Osteocyte (in vitro differentiated cells): ENCODE data around the gene LGALS3BP. TPM values are rescaled to one million over a fixed set of nuclear protein-coding genes. Genes with fewer than 3 reads are reported as not detected.

ENCODE experiments used
- DNase-seq: peaks from one replicate; pipeline ENCODE4 v3.0.0; 2021; ENCODE audit warnings: mixed read lengths; ENCODE audit not compliant: unreplicated experiment; ENCODE audit errors: extremely low spot score
- H3K27ac Mint-ChIP-seq: one replicate; pipeline ENCODE4 v1.8.0; 2021; ENCODE audit warnings: mild to moderate bottlenecking, mixed read lengths; ENCODE audit not compliant: unreplicated experiment
- H3K27me3 Mint-ChIP-seq: one replicate; pipeline ENCODE4 v1.8.0; 2021; ENCODE audit warnings: mixed read lengths; ENCODE audit not compliant: unreplicated experiment
- H3K36me3 Mint-ChIP-seq: one replicate; pipeline ENCODE4 v1.8.0; 2021; ENCODE audit warnings: mixed read lengths; ENCODE audit not compliant: unreplicated experiment
- H3K4me1 Mint-ChIP-seq: one replicate; pipeline ENCODE4 v1.8.0; 2021; ENCODE audit warnings: mixed read lengths; ENCODE audit not compliant: unreplicated experiment
- H3K4me3 Mint-ChIP-seq: one replicate; pipeline ENCODE4 v1.8.0; 2021; ENCODE audit warnings: mild to moderate bottlenecking, moderate library complexity, mixed read lengths; ENCODE audit not compliant: unreplicated experiment
- H3K9me3 Mint-ChIP-seq: one replicate; pipeline ENCODE4 v1.8.0; 2021; ENCODE audit warnings: mixed read lengths; ENCODE audit not compliant: unreplicated experiment
- total RNA-seq: library from RNA; stranded (reverse); gene quantifications from 2 replicates; pipeline ENCODE4 v1.2.1, GENCODE V29; 2021
- TF ChIP-seq, protein P1 (sequence below): fragments of 200-600 bp; sonication (generic); IDR thresholded peaks from 2 replicates; pipeline ENCODE4 v1.5.0; 2021; ENCODE audit warnings: antibody characterized with exemption, mild to moderate bottlenecking, moderate library complexity

The LGALS3BP gene
- total RNA-seq, 1 donor from 2014 or later, result 439 TPM

DNA sequence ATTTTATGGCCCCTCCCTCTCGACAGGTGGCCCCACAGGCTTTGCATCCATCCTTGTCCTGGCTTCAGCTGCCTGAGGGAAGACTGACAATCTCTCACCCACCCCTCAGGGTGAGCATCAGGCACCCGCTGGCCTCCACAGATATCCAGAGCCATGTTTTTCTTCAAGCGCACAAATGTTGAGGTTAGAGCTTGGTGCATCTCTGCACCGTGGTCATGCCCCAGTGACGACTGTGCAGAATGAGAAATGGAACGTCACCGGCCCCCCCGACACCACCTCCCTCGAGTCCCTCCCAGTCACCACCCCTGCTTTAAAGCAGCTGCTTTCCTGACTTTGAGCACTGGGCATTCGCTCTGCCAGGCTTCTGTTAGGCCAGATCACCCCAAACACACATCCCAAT, 34.8 kb downstream of the LGALS3BP start:
- no peak overlapping the region for H3K4me3 Mint-ChIP-seq
- H3K36me3 Mint-ChIP-seq, result no peaks in the 10 kb centered on the region
- no peak overlapping the region for H3K27ac Mint-ChIP-seq
- TF ChIP-seq, protein P1, sequence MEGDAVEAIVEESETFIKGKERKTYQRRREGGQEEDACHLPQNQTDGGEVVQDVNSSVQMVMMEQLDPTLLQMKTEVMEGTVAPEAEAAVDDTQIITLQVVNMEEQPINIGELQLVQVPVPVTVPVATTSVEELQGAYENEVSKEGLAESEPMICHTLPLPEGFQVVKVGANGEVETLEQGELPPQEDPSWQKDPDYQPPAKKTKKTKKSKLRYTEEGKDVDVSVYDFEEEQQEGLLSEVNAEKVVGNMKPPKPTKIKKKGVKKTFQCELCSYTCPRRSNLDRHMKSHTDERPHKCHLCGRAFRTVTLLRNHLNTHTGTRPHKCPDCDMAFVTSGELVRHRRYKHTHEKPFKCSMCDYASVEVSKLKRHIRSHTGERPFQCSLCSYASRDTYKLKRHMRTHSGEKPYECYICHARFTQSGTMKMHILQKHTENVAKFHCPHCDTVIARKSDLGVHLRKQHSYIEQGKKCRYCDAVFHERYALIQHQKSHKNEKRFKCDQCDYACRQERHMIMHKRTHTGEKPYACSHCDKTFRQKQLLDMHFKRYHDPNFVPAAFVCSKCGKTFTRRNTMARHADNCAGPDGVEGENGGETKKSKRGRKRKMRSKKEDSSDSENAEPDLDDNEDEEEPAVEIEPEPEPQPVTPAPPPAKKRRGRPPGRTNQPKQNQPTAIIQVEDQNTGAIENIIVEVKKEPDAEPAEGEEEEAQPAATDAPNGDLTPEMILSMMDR, result no peak
- no peaks in the 10 kb centered on the region for H3K9me3 Mint-ChIP-seq
- peaks cover 14% of the 10 kb centered on the region for H3K4me1 Mint-ChIP-seq
- DNase-seq, result no peak
- H3K27me3 Mint-ChIP-seq, result no peaks in the 10 kb centered on the region

DNA sequence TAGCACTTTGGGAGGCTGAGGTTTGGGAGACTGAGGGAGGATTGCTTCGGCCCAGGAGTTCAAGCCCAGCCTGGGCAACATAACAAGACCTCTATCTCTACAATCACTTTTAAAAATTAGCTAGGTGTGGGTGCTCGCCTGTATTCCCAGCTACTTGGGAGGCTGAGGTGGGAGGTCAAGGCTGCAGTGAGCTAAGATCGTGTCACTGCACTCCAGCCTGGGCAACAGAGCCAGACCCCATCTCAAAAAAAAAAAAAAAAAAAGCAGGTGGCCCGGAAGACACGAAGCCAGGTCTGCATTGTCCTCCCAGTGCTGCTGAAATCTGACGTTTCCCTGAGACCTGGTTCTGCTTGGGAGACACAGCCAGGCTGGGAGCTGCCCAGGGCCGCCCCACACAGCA, 35.7 kb downstream of the LGALS3BP start:
- TF ChIP-seq, protein P1, result no peak
- H3K9me3 Mint-ChIP-seq, result no peaks in the 10 kb centered on the region
- H3K4me1 Mint-ChIP-seq, result peaks cover 23% of the 10 kb centered on the region
- H3K36me3 Mint-ChIP-seq, result no peaks in the 10 kb centered on the region
- H3K27ac Mint-ChIP-seq, result no peak overlapping the region
- no peak for DNase-seq
- H3K27me3 Mint-ChIP-seq, result no peaks in the 10 kb centered on the region
- no peak overlapping the region for H3K4me3 Mint-ChIP-seq

DNA sequence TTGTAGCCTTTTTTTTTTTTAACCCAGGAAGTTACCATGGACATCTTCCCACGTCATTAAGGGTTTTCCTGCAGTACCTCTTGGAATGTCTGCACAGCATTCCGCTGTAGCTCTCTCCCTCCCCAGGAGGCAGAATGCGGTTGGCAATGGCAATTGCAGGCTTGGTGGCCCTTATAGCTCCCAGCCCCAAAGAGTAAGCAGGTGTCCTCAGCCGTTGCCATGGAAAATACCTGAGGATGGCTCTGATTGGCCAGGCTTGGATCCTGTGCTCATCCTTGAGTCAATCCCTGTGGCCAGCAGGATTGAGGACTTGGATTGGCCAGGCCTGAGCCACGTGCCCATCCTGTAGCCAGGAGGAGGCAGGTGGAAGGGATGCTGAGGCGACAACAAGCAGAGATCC, 39.0 kb downstream of the LGALS3BP start:
- TF ChIP-seq, protein P1, result no peak
- Mint-ChIP-seq H3K9me3 (no peaks in the 10 kb centered on the region), H3K27ac (peak overlapping the region; percentile 83), H3K4me3 (no peak overlapping the region), H3K27me3 (no peaks in the 10 kb centered on the region), H3K36me3 (no peaks in the 10 kb centered on the region), H3K4me1 (peaks cover 44% of the 10 kb centered on the region)
- no peak for DNase-seq

DNA sequence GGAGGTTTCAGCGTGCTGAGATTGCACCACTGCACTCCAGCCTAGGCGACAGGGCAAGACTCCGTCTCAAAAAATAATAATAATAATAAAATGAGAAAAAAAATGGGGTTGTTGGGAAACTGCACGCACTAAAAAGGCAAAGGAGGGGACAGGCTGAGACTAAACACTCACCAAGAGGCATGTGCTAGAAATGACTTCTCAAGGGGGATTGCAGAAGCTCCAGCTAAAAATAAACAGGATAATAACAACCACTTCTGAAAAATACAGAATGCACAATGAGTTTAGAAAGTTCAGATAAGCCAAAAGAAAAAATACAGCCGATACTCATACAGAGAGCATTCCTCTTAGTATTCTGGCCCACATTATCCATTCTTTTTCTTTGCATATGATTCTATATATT, 39.5 kb downstream of the LGALS3BP start:
- Mint-ChIP-seq H3K36me3 (no peaks in the 10 kb centered on the region), H3K27me3 (no peaks in the 10 kb centered on the region), H3K9me3 (no peaks in the 10 kb centered on the region), H3K27ac (peak overlapping the region; percentile 83), H3K4me1 (peaks cover 49% of the 10 kb centered on the region), H3K4me3 (no peak overlapping the region)
- no peak for DNase-seq
- TF ChIP-seq, protein P1, result no peak

DNA sequence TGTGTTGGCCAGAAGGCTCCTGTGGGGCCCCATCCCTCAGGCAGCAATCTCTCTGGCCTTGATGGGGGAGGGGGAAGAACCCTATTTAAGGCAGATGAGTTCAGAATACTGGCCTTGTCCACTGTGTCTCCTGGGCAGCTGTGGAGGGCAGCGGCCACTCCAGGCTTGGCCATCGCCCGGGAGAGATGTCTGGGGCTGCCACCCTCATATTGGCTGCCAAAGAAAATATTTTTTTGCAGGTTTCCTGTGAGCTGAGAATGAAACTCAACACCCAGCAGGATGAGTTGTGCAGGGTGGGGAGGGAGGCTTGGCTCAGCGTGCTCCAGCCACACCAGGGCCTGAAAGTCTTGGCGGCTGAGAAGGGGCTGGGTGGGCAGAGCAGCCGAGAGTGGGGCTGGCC, 40.1 kb downstream of the LGALS3BP start:
- TF ChIP-seq, protein P1, result no peak
- H3K27ac Mint-ChIP-seq, result peak overlapping the region; percentile 83
- H3K4me3 Mint-ChIP-seq, result no peak overlapping the region
- H3K9me3 Mint-ChIP-seq, result no peaks in the 10 kb centered on the region
- no peaks in the 10 kb centered on the region for H3K27me3 Mint-ChIP-seq
- no peak for DNase-seq
- H3K36me3 Mint-ChIP-seq, result no peaks in the 10 kb centered on the region
- H3K4me1 Mint-ChIP-seq, result peaks cover 55% of the 10 kb centered on the region
